LNCAP (cell line): ENCODE results near the gene ITPRID2.

ENCODE experiments used
- TF ChIP-seq, protein P1 (sequence below): fragments of 450-650 bp; IDR thresholded peaks from 2 replicates; pipeline ENCODE4 v1.5.1; 2017; ENCODE audit warnings: mild to moderate bottlenecking

The ITPRID2 gene

DNA sequence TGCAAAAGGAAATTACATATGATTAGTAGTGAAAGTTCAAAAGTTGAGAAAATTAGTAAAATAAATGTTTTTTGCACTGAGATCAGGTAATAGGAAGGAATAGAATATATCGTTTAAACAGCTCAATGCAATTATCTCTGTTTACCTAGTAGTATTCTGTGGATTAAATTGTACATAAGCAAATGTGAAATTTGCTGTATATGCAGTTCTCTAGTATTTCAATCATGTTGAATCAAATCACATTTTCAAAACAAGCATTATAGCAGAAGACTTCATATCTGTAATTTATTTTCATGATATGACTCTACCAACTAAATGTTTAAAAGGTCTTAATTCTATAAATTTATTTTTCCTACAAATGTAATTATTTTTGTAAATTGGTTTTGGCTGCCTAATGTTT is 31.6 kb downstream of the ITPRID2 start:
- TF ChIP-seq, protein P1, sequence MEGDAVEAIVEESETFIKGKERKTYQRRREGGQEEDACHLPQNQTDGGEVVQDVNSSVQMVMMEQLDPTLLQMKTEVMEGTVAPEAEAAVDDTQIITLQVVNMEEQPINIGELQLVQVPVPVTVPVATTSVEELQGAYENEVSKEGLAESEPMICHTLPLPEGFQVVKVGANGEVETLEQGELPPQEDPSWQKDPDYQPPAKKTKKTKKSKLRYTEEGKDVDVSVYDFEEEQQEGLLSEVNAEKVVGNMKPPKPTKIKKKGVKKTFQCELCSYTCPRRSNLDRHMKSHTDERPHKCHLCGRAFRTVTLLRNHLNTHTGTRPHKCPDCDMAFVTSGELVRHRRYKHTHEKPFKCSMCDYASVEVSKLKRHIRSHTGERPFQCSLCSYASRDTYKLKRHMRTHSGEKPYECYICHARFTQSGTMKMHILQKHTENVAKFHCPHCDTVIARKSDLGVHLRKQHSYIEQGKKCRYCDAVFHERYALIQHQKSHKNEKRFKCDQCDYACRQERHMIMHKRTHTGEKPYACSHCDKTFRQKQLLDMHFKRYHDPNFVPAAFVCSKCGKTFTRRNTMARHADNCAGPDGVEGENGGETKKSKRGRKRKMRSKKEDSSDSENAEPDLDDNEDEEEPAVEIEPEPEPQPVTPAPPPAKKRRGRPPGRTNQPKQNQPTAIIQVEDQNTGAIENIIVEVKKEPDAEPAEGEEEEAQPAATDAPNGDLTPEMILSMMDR = no peak

DNA sequence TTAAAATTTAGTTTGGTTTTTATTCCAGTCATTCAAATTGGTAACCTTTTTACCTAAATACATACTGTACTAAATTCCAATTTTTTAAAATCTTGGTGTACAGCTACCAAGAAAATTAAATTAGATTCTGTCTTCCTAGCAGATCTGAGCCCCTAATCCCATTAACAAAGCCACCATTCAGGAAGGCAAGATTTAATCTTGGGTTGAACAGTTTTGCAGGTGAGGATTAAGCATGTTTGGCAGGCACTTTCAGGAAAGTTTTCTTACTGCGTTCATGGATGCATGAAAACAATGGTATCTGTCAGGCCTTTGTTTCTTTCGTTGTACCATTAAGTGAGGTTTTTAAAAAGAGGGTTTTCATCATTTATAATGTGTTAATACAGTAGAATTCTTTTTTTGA is 32.8 kb downstream of the ITPRID2 start:
- TF ChIP-seq, protein P1 = no peak

DNA sequence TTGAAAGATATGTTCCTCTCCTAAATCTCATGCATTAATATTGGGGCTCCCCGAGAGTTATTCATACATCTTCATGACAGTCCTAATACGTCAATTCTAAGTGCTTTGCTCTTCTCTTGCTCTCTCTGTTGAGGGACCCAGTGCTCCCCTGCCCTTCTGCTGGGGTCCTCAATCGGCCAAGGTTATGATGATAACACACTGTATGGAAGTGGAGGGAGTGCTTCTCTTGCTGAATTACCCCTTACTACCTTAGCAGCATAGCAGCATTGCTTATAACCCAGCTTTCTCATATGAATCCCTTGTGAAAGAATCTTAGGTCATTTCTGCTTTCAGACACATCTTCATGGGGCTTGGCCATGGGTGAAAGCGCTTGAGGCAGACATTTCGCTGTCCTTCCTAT is 43.2 kb downstream of the ITPRID2 start:
- TF ChIP-seq, protein P1 = no peak

DNA sequence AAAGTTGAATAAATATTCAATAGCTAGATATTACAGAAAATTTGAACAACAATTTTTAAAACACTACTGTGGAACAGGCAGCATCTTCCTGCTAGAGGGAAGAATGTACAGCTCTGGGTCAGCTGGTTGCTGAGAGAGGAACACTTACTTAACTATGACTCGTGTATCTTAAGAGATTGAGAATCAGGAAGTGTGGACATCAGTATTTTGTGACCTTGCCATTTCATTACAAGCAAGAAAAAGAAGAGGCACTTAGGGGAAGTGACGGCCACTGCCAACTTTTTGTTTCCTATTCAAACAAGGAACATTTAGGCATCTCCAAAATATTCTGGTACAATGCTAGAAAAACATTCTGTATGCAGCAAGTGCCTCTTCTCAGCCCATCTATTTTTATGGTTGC is 45.9 kb downstream of the ITPRID2 start:
- TF ChIP-seq, protein P1 = no peak

DNA sequence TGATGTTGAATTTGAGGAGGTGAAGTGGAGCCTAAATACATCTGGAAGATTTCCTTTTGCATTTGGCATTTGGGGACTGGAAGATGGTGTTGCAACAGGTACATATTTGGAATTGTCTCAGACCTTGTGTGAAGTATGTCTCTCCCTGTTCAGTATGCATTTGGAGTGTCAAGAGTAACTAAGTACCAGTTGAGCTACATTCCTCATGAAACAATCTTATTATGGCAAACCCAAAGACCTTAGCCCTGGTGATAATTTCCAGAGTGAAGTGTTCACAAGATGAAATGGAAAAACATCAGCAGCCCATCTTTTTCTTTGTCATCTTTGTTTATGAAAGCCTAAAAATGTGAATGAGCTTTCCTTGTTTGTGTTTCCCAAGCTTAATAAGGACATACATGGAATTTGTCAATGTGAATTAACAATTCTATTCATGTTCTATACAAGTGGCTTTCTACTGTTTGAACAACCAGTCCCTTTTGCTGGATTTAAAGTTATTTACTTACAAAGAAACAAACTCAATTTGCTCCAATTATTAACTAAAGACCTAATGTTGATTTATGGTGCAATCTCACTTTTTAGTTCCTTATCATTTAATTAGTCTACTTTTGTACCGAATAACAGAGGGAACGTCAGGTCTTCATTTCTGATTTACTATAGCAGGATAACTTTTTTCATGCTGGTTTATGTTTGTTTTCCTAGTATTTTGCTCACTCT is 52.0 kb downstream of the ITPRID2 start:
- TF ChIP-seq, protein P1 = no peak

DNA sequence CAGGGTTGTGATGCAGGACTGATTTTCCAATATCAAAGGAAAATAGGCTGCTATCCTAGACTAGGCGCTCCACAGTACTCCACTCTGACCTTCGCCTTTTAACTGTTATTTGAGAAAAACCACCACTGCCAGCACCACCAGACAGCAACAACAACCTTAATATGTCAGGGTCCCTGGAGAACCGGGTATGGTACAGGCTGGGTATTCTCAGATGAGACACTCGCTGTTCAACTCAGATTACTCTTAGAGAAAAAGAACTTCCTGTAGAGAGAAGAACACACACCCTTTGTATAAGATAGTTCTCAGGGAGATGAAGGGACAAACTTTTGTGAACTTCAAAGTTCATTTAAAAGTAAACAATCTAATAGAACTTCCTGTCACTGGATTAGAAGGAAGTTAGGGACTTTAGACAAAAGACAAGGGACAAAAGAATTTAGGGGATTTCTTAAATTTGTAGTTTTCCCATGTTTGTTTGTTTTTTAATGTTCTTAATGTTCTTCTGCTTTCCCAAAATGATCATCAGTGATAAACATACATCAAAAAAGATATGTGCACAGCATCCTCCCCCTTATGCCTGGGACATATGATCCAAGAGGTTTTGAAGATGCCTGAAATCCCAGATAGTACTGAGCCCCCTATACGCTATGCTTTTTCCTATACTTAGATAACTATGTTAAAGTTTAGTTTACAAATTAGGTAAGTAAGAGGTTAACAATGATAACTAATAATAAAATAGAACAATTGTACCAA is 52.8 kb downstream of the ITPRID2 start:
- TF ChIP-seq, protein P1 = no peak

DNA sequence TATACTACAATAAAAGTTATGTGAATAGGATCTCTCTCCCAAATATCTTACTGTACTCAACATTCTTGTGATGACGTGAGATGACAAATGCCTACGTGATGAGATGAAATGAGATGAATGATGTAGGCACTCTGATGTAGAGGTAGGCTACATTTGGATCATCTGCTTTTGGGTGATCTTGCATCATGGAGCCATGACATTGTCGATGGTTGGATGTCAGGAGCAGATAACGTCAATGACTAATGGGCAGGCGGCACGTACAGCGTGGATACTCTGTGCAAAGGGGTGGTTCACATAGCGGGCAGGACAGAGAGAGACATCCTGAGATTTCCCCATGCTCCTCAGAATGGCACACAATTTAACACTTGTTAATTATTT is 53.4 kb downstream of the ITPRID2 start:
- TF ChIP-seq, protein P1 = no peak
